H9 (cell line): ENCODE measurements around the gene ILF3. TPM values are rescaled to one million over a fixed set of nuclear protein-coding genes. Genes with fewer than 3 reads are reported as not detected.

ENCODE experiments used
- DNase-seq: peaks from one replicate; pipeline ENCODE4 v3.0.0-alpha.2; 2017
- H2AFZ ChIP-seq: one replicate; pipeline ENCODE4 v1.6.1; 2013; ENCODE audit warnings: mild to moderate bottlenecking, low read length, control low read depth, moderate library complexity
- H2AK5ac ChIP-seq: 2 replicates; pipeline ENCODE4 v1.6.1; 2013; ENCODE audit warnings: low read length, control low read depth, mixed read lengths; ENCODE audit not compliant: insufficient read length
- H2BK120ac ChIP-seq: one replicate; pipeline ENCODE4 v1.6.1; 2013; ENCODE audit warnings: low read depth, mild to moderate bottlenecking, low read length, control low read depth, inconsistent platforms; ENCODE audit not compliant: poor library complexity, severe bottlenecking
- H2BK12ac ChIP-seq: 2 replicates; pipeline ENCODE4 v1.6.1; 2013; ENCODE audit warnings: low read length, control low read depth, mixed read lengths, low read depth; ENCODE audit not compliant: insufficient read length
- H2BK15ac ChIP-seq: 2 replicates; pipeline ENCODE4 v1.6.1; 2013; ENCODE audit warnings: low read depth, low read length, control low read depth
- H2BK20ac ChIP-seq: one replicate; pipeline ENCODE4 v1.6.1; 2013; ENCODE audit warnings: low read depth, mild to moderate bottlenecking, low read length, control low read depth, inconsistent platforms; ENCODE audit not compliant: poor library complexity, severe bottlenecking
- H2BK5ac ChIP-seq: 2 replicates; pipeline ENCODE4 v1.6.1; 2013; ENCODE audit warnings: low read length, control low read depth, mixed read lengths; ENCODE audit not compliant: insufficient read length
- H3K14ac ChIP-seq: 2 replicates; pipeline ENCODE4 v1.6.1; 2013; ENCODE audit warnings: low read length, control low read depth; ENCODE audit not compliant: insufficient read depth
- H3K18ac ChIP-seq: 2 replicates; pipeline ENCODE4 v1.6.1; 2013; ENCODE audit warnings: low read depth, mild to moderate bottlenecking, mixed read lengths, low read length, control low read depth; ENCODE audit not compliant: insufficient read length
- H3K23ac ChIP-seq: 2 replicates; pipeline ENCODE4 v1.6.1; 2013; ENCODE audit warnings: low read length, control low read depth, mixed read lengths, low read depth; ENCODE audit not compliant: insufficient read length
- H3K23me2 ChIP-seq: 2 replicates; pipeline ENCODE4 v1.6.1; 2013; ENCODE audit warnings: low read depth, mild to moderate bottlenecking, mixed read lengths, low read length, control low read depth; ENCODE audit not compliant: insufficient read length, poor library complexity, severe bottlenecking
- H3K27ac ChIP-seq: 2 replicates; pipeline ENCODE4 v1.5.1; 2013; ENCODE audit warnings: low read length, control low read depth, mixed read lengths, low read depth; ENCODE audit not compliant: insufficient read length
- H3K27me3 ChIP-seq: 2 replicates; pipeline ENCODE4 v1.6.1; 2013; ENCODE audit warnings: low read length, control low read depth, inconsistent platforms; ENCODE audit not compliant: insufficient read depth
- H3K4ac ChIP-seq: 2 replicates; pipeline ENCODE4 v1.6.1; 2013; ENCODE audit warnings: low read depth, mild to moderate bottlenecking, control low read depth, inconsistent platforms, low read length, moderate library complexity
- H3K4me1 ChIP-seq: 2 replicates; pipeline ENCODE4 v1.6.1; 2013; ENCODE audit warnings: low read length, control low read depth, inconsistent platforms; ENCODE audit not compliant: insufficient read depth
- H3K4me2 ChIP-seq: 2 replicates; pipeline ENCODE4 v1.6.1; 2013; ENCODE audit warnings: low read length, control low read depth, mixed read lengths; ENCODE audit not compliant: insufficient read length, insufficient read depth
- H3K56ac ChIP-seq: 2 replicates; pipeline ENCODE4 v1.6.1; 2013; ENCODE audit warnings: low read depth, mild to moderate bottlenecking, mixed read lengths, low read length, control low read depth; ENCODE audit not compliant: insufficient read length
- H3K79me1 ChIP-seq: 2 replicates; pipeline ENCODE4 v1.6.1; 2013; ENCODE audit warnings: low read depth, mild to moderate bottlenecking, moderate library complexity, low read length, control low read depth, inconsistent platforms; ENCODE audit not compliant: insufficient read depth, poor library complexity, severe bottlenecking
- H3K79me2 ChIP-seq: 2 replicates; pipeline ENCODE4 v1.6.1; 2013; ENCODE audit warnings: low read length, control low read depth, inconsistent platforms; ENCODE audit not compliant: insufficient read depth
- H3K9ac ChIP-seq: 2 replicates; pipeline ENCODE4 v1.6.1; 2013; ENCODE audit warnings: low read length, control low read depth, mixed read lengths; ENCODE audit not compliant: insufficient read length; ENCODE audit errors: extremely low read depth
- H3K9me3 ChIP-seq: one replicate; pipeline ENCODE4 v1.6.1; 2013; ENCODE audit warnings: low read depth, low read length, inconsistent platforms; ENCODE audit not compliant: control insufficient read depth
- H3T11ph ChIP-seq: one replicate; pipeline ENCODE4 v1.6.1; 2013; ENCODE audit warnings: mild to moderate bottlenecking, low read length, control low read depth, inconsistent platforms
- H4K20me1 ChIP-seq: one replicate; pipeline ENCODE4 v1.6.1; 2013; ENCODE audit not compliant: control insufficient read depth, insufficient read length, insufficient read depth
- H4K5ac ChIP-seq: 2 replicates; pipeline ENCODE4 v1.6.1; 2013; ENCODE audit warnings: low read depth, mild to moderate bottlenecking, mixed read lengths, low read length, control low read depth; ENCODE audit not compliant: insufficient read length
- H4K8ac ChIP-seq: replicated peaks from 2 replicates; pipeline ENCODE4 v1.6.1; 2013; ENCODE audit warnings: low read length, control low read depth, mixed read lengths, low read depth; ENCODE audit not compliant: insufficient read length
- H4K91ac ChIP-seq: 2 replicates; pipeline ENCODE4 v1.6.1; 2013; ENCODE audit warnings: low read depth, mild to moderate bottlenecking, moderate library complexity, mixed read lengths, low read length, control low read depth; ENCODE audit not compliant: insufficient read length
- H3K27ac Mint-ChIP-seq, 3 experiments: 2 replicates in 2 of 3; 3 replicates in 1 of 3; pipeline ENCODE4 v1.8.0; 2020 to 2021; ENCODE audit warnings: mixed read lengths in 3 of 3, mild to moderate bottlenecking in 1 of 3, moderate library complexity in 1 of 3
- H3K27me3 Mint-ChIP-seq: 2 replicates; pipeline ENCODE4 v1.8.0; 2021; ENCODE audit warnings: low read depth, mild to moderate bottlenecking, moderate library complexity, mixed read lengths
- H3K36me3 Mint-ChIP-seq, 3 experiments: 2 replicates in 2 of 3; 3 replicates in 1 of 3; pipeline ENCODE4 v1.8.0; 2020 to 2021; ENCODE audit warnings: low read depth in 3 of 3, mixed read lengths in 3 of 3; ENCODE audit not compliant: insufficient read depth in 1 of 3
- H3K4me1 Mint-ChIP-seq, 2 experiments: 2 replicates each; pipeline ENCODE4 v1.8.0; 2020; ENCODE audit warnings: mixed read lengths in 2 of 2
- H3K4me3 Mint-ChIP-seq, 2 experiments: 2 replicates in 1 of 2; 3 replicates in 1 of 2; pipeline ENCODE4 v1.8.0; 2020 to 2021; ENCODE audit warnings: mild to moderate bottlenecking in 2 of 2, mixed read lengths in 2 of 2, moderate library complexity in 1 of 2
- H3K9me3 Mint-ChIP-seq, 2 experiments: 2 replicates in 1 of 2; 3 replicates in 1 of 2; pipeline ENCODE4 v1.8.0; 2020; ENCODE audit warnings: mild to moderate bottlenecking in 2 of 2, mixed read lengths in 2 of 2, moderate library complexity in 1 of 2
- CTCF ChIP-seq: fragments of 200-600 bp; sonication (generic); conservative IDR thresholded peaks from 3 replicates; pipeline ENCODE4 v1.8.0; 2021; ENCODE audit warnings: antibody characterized with exemption, mild to moderate bottlenecking
- WGBS: extraction: QIAGEN DNeasy Blood & Tissue Kit; methylation state at CpG from one replicate; pipeline ENCODE4 v1.1.7; 2013; ENCODE audit warnings: missing lambda C conversion rate, low lambda C conversion rate, mixed read lengths; ENCODE audit not compliant: insufficient read length; ENCODE audit errors: extremely low coverage; 5-methylcytosine and 5-hydroxymethylcytosine counted together
- total RNA-seq: library from RNA; stranded (reverse); gene quantifications from 2 replicates; pipeline ENCODE4 v1.2.1, GENCODE V29; 2021

ILF3 gene
- total RNA-seq, 1 experiment from 2014 or later = 841 TPM

GRCh38 chr19:10615429-10616023 is 38.6 kb upstream of the ILF3 start:
- H2BK120ac ChIP-seq = no peak overlapping the region
- no peaks in the 10 kb centered on the region for H3K79me2 ChIP-seq
- no peak overlapping the region for H3K4me3 Mint-ChIP-seq
- H2AK5ac ChIP-seq = no peak overlapping the region
- H2BK5ac ChIP-seq = no peak overlapping the region
- H3K36me3 Mint-ChIP-seq = peaks cover 2 to 11% (median 5%) of the 10 kb centered on the region in 3 experiments; a peak in 6 of 7 replicates
- H3K27me3 Mint-ChIP-seq = no peaks in the 10 kb centered on the region
- H4K91ac ChIP-seq = no peak overlapping the region
- no peaks in the 10 kb centered on the region for H3K27me3 ChIP-seq
- TF ChIP-seq CTCF = no peak
- no peak overlapping the region for H3K4ac ChIP-seq
- H3K56ac ChIP-seq = no peak overlapping the region
- no peak overlapping the region for H3K23ac ChIP-seq
- H3K23me2 ChIP-seq = no peaks in the 10 kb centered on the region
- H2BK15ac ChIP-seq = no peak overlapping the region
- H4K5ac ChIP-seq = no peak overlapping the region
- no peaks in the 10 kb centered on the region for H3K4me1 Mint-ChIP-seq
- H3K14ac ChIP-seq = no peak overlapping the region
- H2BK12ac ChIP-seq = no peak overlapping the region
- H3K4me1 ChIP-seq = no peaks in the 10 kb centered on the region
- H3K18ac ChIP-seq = no peak overlapping the region
- no peak overlapping the region for H3K27ac ChIP-seq
- no peak overlapping the region for H4K8ac ChIP-seq
- no peak overlapping the region for H3K9ac ChIP-seq
- no peak overlapping the region for H2BK20ac ChIP-seq
- H2AFZ ChIP-seq = no peak overlapping the region
- no peak overlapping the region for H3K4me2 ChIP-seq
- no peak for DNase-seq
- no peaks in the 10 kb centered on the region for H3K79me1 ChIP-seq
- H3K27ac Mint-ChIP-seq = peak overlapping the region in 1 of 3 experiments; percentile 50; a peak in 1 of 7 replicates
- H3T11ph ChIP-seq = no peak overlapping the region
- no peaks in the 10 kb centered on the region for H4K20me1 ChIP-seq
- no peaks in the 10 kb centered on the region for H3K9me3 ChIP-seq
- WGBS = no CpG with 5 or more reads among the region's 14 CpGs
- H3K9me3 Mint-ChIP-seq = no peaks in the 10 kb centered on the region
